GM21515 (cell line): ENCODE measurements around the gene ANTXR1.

Experiments used
- ATAC-seq: cut with Tn5 transposase; IDR thresholded peaks from one replicate; pipeline ENCODE4 v1.9.1; 2021; ENCODE audit not compliant: unreplicated experiment

Gene ANTXR1

GRCh38 chr2:69177063-69177771, 164.2 kb downstream of the ANTXR1 start:
- no peak for ATAC-seq

- no peak for ATAC-seq
These were observed 165.0 kb downstream of the ANTXR1 start for GRCh38 chr2:69177785-69178636.

- ATAC-seq, result no peak
These were observed 165.8 kb downstream of the ANTXR1 start for GRCh38 chr2:69178756-69179155.

GRCh38 chr2:69180227-69180626, 167.2 kb downstream of the ANTXR1 start:
- no peak for ATAC-seq

GRCh38 chr2:69180974-69181373, 168.0 kb downstream of the ANTXR1 start:
- no peak for ATAC-seq

GRCh38 chr2:69181806-69182427, 168.9 kb downstream of the ANTXR1 start:
- ATAC-seq, result no peak

GRCh38 chr2:69183659-69184058, 170.7 kb downstream of the ANTXR1 start:
- ATAC-seq, result no peak

- ATAC-seq, result no peak
These were observed 171.2 kb downstream of the ANTXR1 start for GRCh38 chr2:69184224-69184623.

GRCh38 chr2:69185807-69186206, 172.8 kb downstream of the ANTXR1 start:
- ATAC-seq, result no peak

GRCh38 chr2:69186614-69187013, 173.6 kb downstream of the ANTXR1 start:
- ATAC-seq, result no peak

- ATAC-seq, result no peak
These were observed 175.4 kb downstream of the ANTXR1 start for GRCh38 chr2:69188182-69188900.

- no peak for ATAC-seq
These were observed 177.9 kb downstream of the ANTXR1 start for GRCh38 chr2:69190743-69191404.

- no peak for ATAC-seq
These were observed 178.7 kb downstream of the ANTXR1 start for GRCh38 chr2:69191634-69192033.

- ATAC-seq, result no peak
These were observed 179.4 kb downstream of the ANTXR1 start for GRCh38 chr2:69192176-69192945.

GRCh38 chr2:69195706-69196105, 182.7 kb downstream of the ANTXR1 start:
- ATAC-seq, result no peak

- no peak for ATAC-seq
These were observed 183.5 kb downstream of the ANTXR1 start for GRCh38 chr2:69196327-69197117.

GRCh38 chr2:69200107-69200520, 187.1 kb downstream of the ANTXR1 start:
- ATAC-seq, result no peak

- no peak for ATAC-seq
These were observed 188.3 kb downstream of the ANTXR1 start for GRCh38 chr2:69201259-69201658.

- no peak for ATAC-seq
These were observed 189.3 kb downstream of the ANTXR1 start for GRCh38 chr2:69202327-69202726.
